ENCODE data around the gene SMOC2. TPM values are rescaled to one million over a fixed set of nuclear protein-coding genes. Genes with fewer than 3 reads are reported as not detected.

The SMOC2 gene
- polyA plus RNA-seq, 1 donor (not counting 4 experiments of a cell fraction or from before 2014, with no cell fraction given): 1.1 TPM

DNA sequence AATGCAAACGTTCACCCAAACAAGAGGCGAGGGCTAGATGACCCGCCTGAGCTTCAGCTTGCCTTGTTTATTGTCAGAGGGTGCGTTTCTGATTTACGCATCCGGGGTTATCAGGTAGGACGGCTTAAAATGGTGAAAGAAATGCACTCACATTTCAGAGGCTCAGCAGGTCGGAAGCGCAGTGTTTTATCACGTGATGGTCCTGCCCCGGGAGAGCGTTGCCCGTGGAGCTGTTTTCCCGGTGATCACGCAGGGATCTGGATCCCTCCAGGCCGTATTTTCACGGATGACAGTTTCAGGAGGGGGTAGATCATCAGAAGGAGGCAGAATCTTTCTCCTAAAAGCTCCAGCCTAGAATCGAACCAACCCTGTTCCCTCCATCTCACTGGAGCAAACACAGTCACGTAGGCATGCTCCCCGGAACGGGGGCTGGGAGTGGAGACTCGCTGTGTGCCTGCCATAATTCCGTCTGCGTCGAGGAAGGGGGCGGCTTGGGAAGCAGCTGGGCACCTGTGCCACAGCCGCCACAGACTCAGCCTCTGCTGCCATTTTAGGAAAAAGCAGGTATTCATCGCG lies 121.7 kb downstream of the SMOC2 start:
- Histone ChIP-seq H3K79me2 (ENCODE audit: control insufficient read depth, insufficient read depth, low read length) (no peaks in the 10 kb centered on the region), H3K27ac (ENCODE audit: control insufficient read depth, insufficient read depth, low read length) (no peak overlapping the region), H4K20me1 (ENCODE audit: control insufficient read depth, extremely low read depth, insufficient read depth, low read length) (no peaks in the 10 kb centered on the region), H3K4me3 (ENCODE audit: control insufficient read depth in 2 of 3, extremely low read depth in 1 of 3, insufficient read depth in 2 of 3, low read depth in 1 of 3, low read length in 3 of 3) (no peak overlapping the region), H3K4me2 (ENCODE audit: control insufficient read depth, extremely low read depth, insufficient read depth, low read depth, low read length) (no peak overlapping the region), H3K27me3 (ENCODE audit: control insufficient read depth, extremely low read depth, insufficient read depth, low read length) (no peaks in the 10 kb centered on the region), H2AFZ (ENCODE audit: control insufficient read depth, low read length) (no peak overlapping the region), H3K9ac (ENCODE audit: control insufficient read depth, extremely low read depth, insufficient read depth, low read length) (no peak overlapping the region), H3K9me1 (ENCODE audit: control insufficient read depth, extremely low read depth, insufficient read depth, low read length) (no peaks in the 10 kb centered on the region), H3K36me3 (ENCODE audit: control insufficient read depth in 2 of 2, extremely low read depth in 1 of 2, insufficient read depth in 2 of 2, low read length in 2 of 2) (no peaks in the 10 kb centered on the region), H3K9me3 (ENCODE audit: control insufficient read depth, low read depth, low read length) (peaks cover 9% of the 10 kb centered on the region), H3K4me1 (ENCODE audit: control insufficient read depth, extremely low read depth, insufficient read depth, low read length) (no peaks in the 10 kb centered on the region)
- dilution Hi-C loops (cut with MboI; ENCODE audit: extremely low pct_ligation_motif_present, low sequenced_read_pairs): no loop called here
- TF ChIP-seq, protein P1, sequence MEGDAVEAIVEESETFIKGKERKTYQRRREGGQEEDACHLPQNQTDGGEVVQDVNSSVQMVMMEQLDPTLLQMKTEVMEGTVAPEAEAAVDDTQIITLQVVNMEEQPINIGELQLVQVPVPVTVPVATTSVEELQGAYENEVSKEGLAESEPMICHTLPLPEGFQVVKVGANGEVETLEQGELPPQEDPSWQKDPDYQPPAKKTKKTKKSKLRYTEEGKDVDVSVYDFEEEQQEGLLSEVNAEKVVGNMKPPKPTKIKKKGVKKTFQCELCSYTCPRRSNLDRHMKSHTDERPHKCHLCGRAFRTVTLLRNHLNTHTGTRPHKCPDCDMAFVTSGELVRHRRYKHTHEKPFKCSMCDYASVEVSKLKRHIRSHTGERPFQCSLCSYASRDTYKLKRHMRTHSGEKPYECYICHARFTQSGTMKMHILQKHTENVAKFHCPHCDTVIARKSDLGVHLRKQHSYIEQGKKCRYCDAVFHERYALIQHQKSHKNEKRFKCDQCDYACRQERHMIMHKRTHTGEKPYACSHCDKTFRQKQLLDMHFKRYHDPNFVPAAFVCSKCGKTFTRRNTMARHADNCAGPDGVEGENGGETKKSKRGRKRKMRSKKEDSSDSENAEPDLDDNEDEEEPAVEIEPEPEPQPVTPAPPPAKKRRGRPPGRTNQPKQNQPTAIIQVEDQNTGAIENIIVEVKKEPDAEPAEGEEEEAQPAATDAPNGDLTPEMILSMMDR (optimal IDR thresholded peaks at IDR 0.05 in 1 of 3, IDR thresholded peaks at IDR 0.05 in 1 of 3, conservative IDR thresholded peaks at IDR 0.05 in 1 of 3; ENCODE audit: extremely low read depth in 1 of 3, insufficient read depth in 2 of 3, low read length in 3 of 3): no peak
- no peak for TF ChIP-seq EZH2 (IDR thresholded peaks at IDR 0.05; ENCODE audit: low read length)
- no peak for DNase-seq (ENCODE audit: low read depth, low spot score)
- FAIRE-seq: no peak

DNA sequence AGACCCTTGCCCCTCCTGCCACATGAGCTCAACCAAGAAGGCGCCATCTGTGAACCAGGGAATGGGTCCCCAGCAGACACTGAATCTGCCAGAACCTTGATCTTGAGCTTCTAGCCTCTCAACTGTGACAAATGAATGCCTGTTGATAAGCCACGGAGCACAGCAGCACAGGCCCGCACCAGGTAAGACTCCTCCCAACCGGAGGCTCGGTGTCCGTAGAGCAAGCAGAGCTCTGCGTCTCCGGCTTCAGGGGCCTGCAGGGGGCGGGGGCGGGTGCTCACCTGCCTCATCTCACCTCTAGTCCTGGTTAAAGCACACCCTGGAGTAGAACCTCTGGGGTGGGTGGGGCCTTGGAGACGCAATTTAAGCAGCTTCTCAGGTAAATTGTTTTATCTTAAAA lies 122.7 kb downstream of the SMOC2 start:
- Histone ChIP-seq H3K9me1 (ENCODE audit: control insufficient read depth, extremely low read depth, insufficient read depth, low read length) (no peaks in the 10 kb centered on the region), H3K9me3 (ENCODE audit: control insufficient read depth, low read depth, low read length) (peaks cover 7% of the 10 kb centered on the region), H3K4me2 (ENCODE audit: control insufficient read depth, extremely low read depth, insufficient read depth, low read depth, low read length) (no peak overlapping the region), H3K9ac (ENCODE audit: control insufficient read depth, extremely low read depth, insufficient read depth, low read length) (no peak overlapping the region), H4K20me1 (ENCODE audit: control insufficient read depth, extremely low read depth, insufficient read depth, low read length) (no peaks in the 10 kb centered on the region), H3K27ac (ENCODE audit: control insufficient read depth, insufficient read depth, low read length) (no peak overlapping the region), H2AFZ (ENCODE audit: control insufficient read depth, low read length) (no peak overlapping the region), H3K36me3 (ENCODE audit: control insufficient read depth in 2 of 2, extremely low read depth in 1 of 2, insufficient read depth in 2 of 2, low read length in 2 of 2) (no peaks in the 10 kb centered on the region), H3K4me1 (ENCODE audit: control insufficient read depth, extremely low read depth, insufficient read depth, low read length) (no peaks in the 10 kb centered on the region), H3K27me3 (ENCODE audit: control insufficient read depth, extremely low read depth, insufficient read depth, low read length) (no peaks in the 10 kb centered on the region), H3K4me3 (ENCODE audit: control insufficient read depth in 2 of 3, extremely low read depth in 1 of 3, insufficient read depth in 2 of 3, low read depth in 1 of 3, low read length in 3 of 3) (no peak overlapping the region), H3K79me2 (ENCODE audit: control insufficient read depth, insufficient read depth, low read length) (no peaks in the 10 kb centered on the region)
- TF ChIP-seq EZH2 (IDR thresholded peaks at IDR 0.05; ENCODE audit: low read length): no peak
- TF ChIP-seq, protein P1 (optimal IDR thresholded peaks at IDR 0.05 in 1 of 3, IDR thresholded peaks at IDR 0.05 in 1 of 3, conservative IDR thresholded peaks at IDR 0.05 in 1 of 3; ENCODE audit: extremely low read depth in 1 of 3, insufficient read depth in 2 of 3, low read length in 3 of 3): no peak
- FAIRE-seq (no peak), DNase-seq (ENCODE audit: low read depth, low spot score) (no peak)
- dilution Hi-C loops (cut with MboI; ENCODE audit: extremely low pct_ligation_motif_present, low sequenced_read_pairs): no loop called here
